ENCODE measurements around the gene SLC25A17.

The SLC25A17 gene

GRCh38 chr22:40862013-40862412, 42.9 kb upstream of the SLC25A17 start, which contains the start of gene DNAJB7:
Gene DNAJB7 (minus strand): TSS chr22:40862113. CDS start chr22:40861994, 119 bp downstream.
- no peaks in the 10 kb centered on the region for H4K20me1 ChIP-seq (ENCODE audit: insufficient read depth, low read length)
- peaks cover 56% of the 10 kb centered on the region for H3K79me2 ChIP-seq (ENCODE audit: insufficient read depth, low read length)
- no peak within 1 kb of the TSS for H3K4me2 ChIP-seq (ENCODE audit: insufficient read depth, low read length)
- H3K27ac ChIP-seq (ENCODE audit: low read length): no peak within 1 kb of the TSS
- H3K36me3 ChIP-seq (ENCODE audit: insufficient read depth, low read length): peaks cover 19% of the 10 kb centered on the region
- H3K4me3 ChIP-seq (ENCODE audit: low read depth in 1 of 2, low read length in 2 of 2): no peak within 1 kb of the TSS
- H3K4me1 ChIP-seq (ENCODE audit: insufficient read depth, low read length): peaks cover 17% of the 10 kb centered on the region
- no peak for ATAC-seq (ENCODE audit: insufficient read depth, low read depth)
- H3K9ac ChIP-seq (ENCODE audit: low read depth, low read length): no peak within 1 kb of the TSS
- DNase-seq: no peak
- TF ChIP-seq CTCF (IDR thresholded peaks at IDR 0.05; ENCODE audit: borderline replicate concordance, extremely low read depth, low read length, poor library complexity, severe bottlenecking) (no peak), EZH2 (IDR thresholded peaks at IDR 0.05; ENCODE audit: borderline replicate concordance, low read depth, low read length, severe bottlenecking) (no peak)
- H3K27me3 ChIP-seq (ENCODE audit: insufficient read depth, low read length, poor library complexity): no peaks in the 10 kb centered on the region
- H3K9me3 ChIP-seq (ENCODE audit: insufficient read depth, low read length, severe bottlenecking): no peaks in the 10 kb centered on the region
- no peak within 1 kb of the TSS for H2AFZ ChIP-seq (ENCODE audit: low read depth, low read length)

- H4K20me1 ChIP-seq (ENCODE audit: insufficient read depth, low read length): peaks cover 23% of the 10 kb centered on the region
- H3K9me3 ChIP-seq (ENCODE audit: insufficient read depth, low read length, severe bottlenecking): no peaks in the 10 kb centered on the region
- ATAC-seq (ENCODE audit: insufficient read depth, low read depth) (no peak), DNase-seq (no peak)
- peaks cover 37% of the 10 kb centered on the region for H3K36me3 ChIP-seq (ENCODE audit: insufficient read depth, low read length)
- H3K27ac ChIP-seq (ENCODE audit: low read length): peak overlapping the region; percentile 95
- H3K4me2 ChIP-seq (ENCODE audit: insufficient read depth, low read length): peak overlapping the region; percentile 88
- peak overlapping the region; percentile 72 to 91 for H3K4me3 ChIP-seq (ENCODE audit: low read depth in 1 of 2, low read length in 2 of 2)
- TF ChIP-seq EZH2 (IDR thresholded peaks at IDR 0.05; ENCODE audit: borderline replicate concordance, low read depth, low read length, severe bottlenecking): no peak
- TF ChIP-seq CTCF (IDR thresholded peaks at IDR 0.05; ENCODE audit: borderline replicate concordance, extremely low read depth, low read length, poor library complexity, severe bottlenecking): no peak
- H2AFZ ChIP-seq (ENCODE audit: low read depth, low read length): peak overlapping the region; percentile 91
- peaks cover 49% of the 10 kb centered on the region for H3K4me1 ChIP-seq (ENCODE audit: insufficient read depth, low read length)
- H3K79me2 ChIP-seq (ENCODE audit: insufficient read depth, low read length): peaks cover 92% of the 10 kb centered on the region
- peak overlapping the region; percentile 84 for H3K9ac ChIP-seq (ENCODE audit: low read depth, low read length)
- H3K27me3 ChIP-seq (ENCODE audit: insufficient read depth, low read length, poor library complexity): no peaks in the 10 kb centered on the region
Measured at GRCh38 chr22:40857309-40857855, 38.2 kb upstream of the SLC25A17 start.

GRCh38 chr22:40856513-40857308, 37.6 kb upstream of the SLC25A17 start, which contains the start of the genes ST13 and XPNPEP3:
Gene ST13 (minus strand): TSS chr22:40856639. CDS start chr22:40856540, 99 bp downstream.
Gene XPNPEP3 (plus strand): TSS chr22:40857148. CDS start chr22:40857182, 34 bp downstream.
- Histone ChIP-seq H3K79me2 (ENCODE audit: insufficient read depth, low read length) (peaks cover 92% of the 10 kb centered on the region), H3K27me3 (ENCODE audit: insufficient read depth, low read length, poor library complexity) (no peaks in the 10 kb centered on the region), H3K4me3 (ENCODE audit: low read depth in 1 of 2, low read length in 2 of 2) (peak within 1 kb of the TSS; percentile 72 to 91), H3K27ac (ENCODE audit: low read length) (peak within 1 kb of the TSS; percentile 95), H4K20me1 (ENCODE audit: insufficient read depth, low read length) (peaks cover 26% of the 10 kb centered on the region), H3K4me2 (ENCODE audit: insufficient read depth, low read length) (peak within 1 kb of the TSS; percentile 88), H3K9ac (ENCODE audit: low read depth, low read length) (peak within 1 kb of the TSS; percentile 84), H3K9me3 (ENCODE audit: insufficient read depth, low read length, severe bottlenecking) (no peaks in the 10 kb centered on the region), H3K36me3 (ENCODE audit: insufficient read depth, low read length) (peaks cover 37% of the 10 kb centered on the region), H3K4me1 (ENCODE audit: insufficient read depth, low read length) (peaks cover 56% of the 10 kb centered on the region), H2AFZ (ENCODE audit: low read depth, low read length) (peak within 1 kb of the TSS; percentile 91)
- ATAC-seq (ENCODE audit: insufficient read depth, low read depth) (peak; percentile 97), DNase-seq (peak; percentile 98)
- no peak for TF ChIP-seq EZH2 (IDR thresholded peaks at IDR 0.05; ENCODE audit: borderline replicate concordance, low read depth, low read length, severe bottlenecking)
- TF ChIP-seq CTCF (IDR thresholded peaks at IDR 0.05; ENCODE audit: borderline replicate concordance, extremely low read depth, low read length, poor library complexity, severe bottlenecking): peak; percentile 42

Data from DND-41 (cell line).